Smooth muscle cell of bladder (primary cell): Measurements from ENCODE around the gene FAM174A. TPM values are rescaled to one million over a fixed set of nuclear protein-coding genes. Genes with fewer than 3 reads are reported as not detected.

Experiments
- total RNA-seq: library from RNA; depleted of rRNA; stranded (reverse); fragments of >200 nt; gene quantifications from 2 replicates; pipeline ENCODE4 v1.2.3, GENCODE V29; 2014

Gene FAM174A
- total RNA-seq = 18.6 and 24.3 TPM in 2 replicates

DNA sequence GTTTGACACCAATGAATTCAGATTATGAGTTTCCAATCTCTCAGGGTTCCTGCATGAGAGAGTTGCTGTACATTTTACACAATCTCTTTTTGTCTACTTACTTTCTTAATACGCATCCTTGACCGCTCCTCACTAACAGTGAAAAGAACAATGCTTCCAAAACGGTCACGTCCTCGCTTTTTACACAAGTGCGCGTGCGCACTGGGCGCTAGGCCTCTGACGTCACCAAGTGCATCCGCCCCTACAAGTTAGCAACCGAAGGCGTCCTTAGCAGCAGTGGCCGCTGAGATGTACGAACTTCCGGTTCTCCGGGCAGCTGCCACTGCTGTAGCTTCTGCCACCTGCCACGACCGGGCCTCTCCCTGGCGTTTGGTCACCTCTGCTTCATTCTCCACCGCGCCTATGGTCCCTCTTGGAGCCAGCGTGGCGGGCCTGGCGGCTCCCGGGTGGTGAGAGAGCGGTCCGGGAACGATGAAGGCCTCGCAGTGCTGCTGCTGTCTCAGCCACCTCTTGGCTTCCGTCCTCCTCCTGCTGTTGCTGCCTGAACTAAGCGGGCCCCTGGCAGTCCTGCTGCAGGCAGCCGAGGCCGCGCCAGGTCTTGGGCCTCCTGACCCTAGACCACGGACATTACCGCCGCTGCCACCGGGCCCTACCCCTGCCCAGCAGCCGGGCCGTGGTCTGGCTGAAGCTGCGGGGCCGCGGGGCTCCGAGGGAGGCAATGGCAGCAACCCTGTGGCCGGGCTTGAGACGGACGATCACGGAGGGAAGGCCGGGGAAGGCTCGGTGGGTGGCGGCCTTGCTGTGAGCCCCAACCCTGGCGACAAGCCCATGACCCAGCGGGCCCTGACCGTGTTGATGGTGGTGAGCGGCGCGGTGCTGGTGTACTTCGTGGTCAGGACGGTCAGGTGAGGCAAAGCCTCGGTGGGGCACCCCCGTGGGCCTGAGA, at the start of gene FAM174A:
Gene FAM174A (plus strand): TSS at position 315 of the 946 bp plus-strand sequence. CDS start 157 bp downstream, at position 472.

